ENCODE results near the gene MUC13.
"Not testable (repeated sequence)": the region's sequence is repeated elsewhere in the genome, so short reads cannot be mapped to it uniquely, and the experiment has no call there.

MUC13 gene

DNA sequence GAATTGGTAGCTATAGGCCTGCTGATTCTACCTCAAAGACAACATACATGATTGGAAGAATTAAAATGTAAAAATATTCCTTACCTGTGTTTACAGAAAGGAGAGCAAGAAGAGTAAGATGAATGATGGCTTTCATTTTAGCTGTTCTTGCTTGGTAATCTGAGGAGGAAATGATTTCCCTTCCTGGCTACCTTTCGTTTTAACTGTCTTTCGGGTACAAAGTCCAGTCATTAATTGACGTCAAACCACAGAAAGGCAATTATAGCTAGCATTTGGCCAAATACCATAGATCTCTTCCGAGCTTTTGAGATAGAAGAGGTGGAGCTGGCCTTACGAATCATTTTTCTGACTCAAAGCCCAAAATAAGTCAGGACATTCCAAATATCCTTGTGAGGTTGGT, at the start of gene MUC13:
Gene MUC13 (minus strand): TSS at position 175 of the 400 bp plus-strand sequence. CDS start 39 bp downstream, at position 136.
- DNase-seq: no peak

GRCh38 chr3:124982855-124983254, 48.3 kb upstream of the MUC13 start:
- DNase-seq: no peak

GRCh38 chr3:124981472-124981871, 46.9 kb upstream of the MUC13 start:
- DNase-seq: no peak

DNA sequence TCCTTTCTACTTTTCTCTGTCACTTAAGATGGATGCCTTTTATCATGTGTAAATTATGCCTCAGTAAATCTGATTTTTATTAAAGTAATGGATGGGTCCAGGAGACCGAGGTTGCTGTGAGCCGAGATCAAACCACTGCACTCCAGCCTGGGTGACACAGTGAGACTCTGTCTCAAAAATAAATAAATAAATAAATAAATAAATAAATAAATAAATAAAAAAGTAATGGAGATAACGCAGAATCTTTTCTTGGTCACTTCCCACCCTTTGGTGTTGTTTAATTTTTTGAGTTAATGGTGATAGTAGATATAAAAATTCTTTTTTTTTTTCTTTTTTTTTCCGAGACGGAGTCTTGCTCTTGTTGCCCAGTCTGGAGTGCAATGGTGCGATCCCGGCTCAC, 44.1 kb upstream of the MUC13 start:
- no peak for DNase-seq

GRCh38 chr3:124976383-124976782, 41.8 kb upstream of the MUC13 start:
- DNase-seq: no peak

- no peak for DNase-seq
Observed at GRCh38 chr3:124974691-124975090, 40.1 kb upstream of the MUC13 start.

DNA sequence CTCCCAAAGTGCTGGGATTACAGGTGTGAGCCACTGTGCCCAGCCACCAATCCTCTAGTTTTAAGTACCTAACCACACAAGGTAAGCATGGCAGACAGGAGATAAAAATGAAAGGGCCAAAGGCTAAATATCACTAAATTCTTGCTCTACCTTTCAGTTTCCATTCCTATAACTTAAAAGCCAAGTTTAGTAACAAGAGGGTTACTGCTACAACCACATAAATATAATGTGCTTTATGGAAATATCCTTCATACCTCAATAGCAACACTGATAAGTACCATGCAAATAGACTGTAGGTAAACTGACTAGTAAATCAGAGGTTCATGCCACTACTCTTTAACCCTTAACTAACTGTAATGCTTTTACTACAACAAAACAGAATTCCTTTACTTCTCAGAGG, 38.7 kb upstream of the MUC13 start:
- DNase-seq: no peak

DNA sequence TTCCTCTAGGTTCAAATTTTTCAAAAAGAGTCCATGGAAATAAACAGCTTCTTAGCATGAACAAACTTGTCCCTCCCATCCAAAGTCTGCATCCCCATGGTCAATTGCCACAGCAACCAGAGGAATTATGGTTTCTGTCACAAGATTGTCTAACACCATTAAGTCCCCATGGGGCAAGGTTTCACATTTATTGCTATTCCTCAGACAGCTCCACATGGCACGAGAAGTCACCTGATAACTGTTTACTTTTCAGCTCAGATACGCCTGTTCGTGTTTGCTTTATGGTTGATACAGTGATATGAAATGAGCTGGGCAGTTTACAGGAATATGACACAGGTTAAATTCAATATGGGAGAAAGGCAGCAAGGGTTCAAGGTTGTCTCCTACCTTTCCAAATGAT, 37.9 kb upstream of the MUC13 start:
- DNase-seq: no peak

DNA sequence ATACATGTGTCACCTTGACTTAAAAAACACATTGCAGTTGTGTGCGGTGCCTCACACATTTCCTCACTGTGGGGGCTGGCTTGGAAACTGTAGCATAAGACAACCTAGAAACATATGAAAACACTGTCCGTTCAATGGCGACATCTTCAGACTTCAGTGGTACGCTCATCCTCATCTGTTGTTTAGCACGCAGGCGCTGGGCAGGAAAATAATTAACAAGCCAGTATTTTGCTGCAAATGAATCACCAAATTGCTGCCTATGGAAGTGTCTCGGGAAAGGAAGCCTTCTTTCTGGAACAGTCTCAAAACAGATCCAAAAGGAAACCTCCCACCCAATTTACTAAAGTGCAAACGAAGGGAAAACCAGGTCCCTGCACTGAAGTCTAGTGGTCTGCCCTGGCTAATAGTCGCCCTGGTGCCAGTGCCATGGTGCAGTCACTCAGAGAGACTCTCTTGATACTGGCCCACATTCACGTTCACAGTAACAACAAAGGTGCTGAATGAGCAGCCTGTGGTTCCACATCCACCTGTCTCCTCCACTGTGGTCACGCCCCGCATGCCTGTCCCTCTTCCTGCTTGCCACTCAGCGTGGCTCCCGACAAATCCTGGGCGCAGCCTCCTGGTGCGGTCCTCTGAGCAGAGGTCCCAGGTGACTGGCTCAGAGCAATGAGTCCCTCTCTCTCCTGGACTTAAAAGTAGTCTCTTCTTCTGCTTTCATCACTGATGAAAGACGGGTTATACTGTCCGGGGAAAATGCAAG, 35.6 kb upstream of the MUC13 start:
- DNase-seq: no peak

GRCh38 chr3:124969190-124969589, 34.6 kb upstream of the MUC13 start:
- DNase-seq: no peak

- DNase-seq: no peak
Observed at GRCh38 chr3:124967964-124968363, 33.4 kb upstream of the MUC13 start.

DNA sequence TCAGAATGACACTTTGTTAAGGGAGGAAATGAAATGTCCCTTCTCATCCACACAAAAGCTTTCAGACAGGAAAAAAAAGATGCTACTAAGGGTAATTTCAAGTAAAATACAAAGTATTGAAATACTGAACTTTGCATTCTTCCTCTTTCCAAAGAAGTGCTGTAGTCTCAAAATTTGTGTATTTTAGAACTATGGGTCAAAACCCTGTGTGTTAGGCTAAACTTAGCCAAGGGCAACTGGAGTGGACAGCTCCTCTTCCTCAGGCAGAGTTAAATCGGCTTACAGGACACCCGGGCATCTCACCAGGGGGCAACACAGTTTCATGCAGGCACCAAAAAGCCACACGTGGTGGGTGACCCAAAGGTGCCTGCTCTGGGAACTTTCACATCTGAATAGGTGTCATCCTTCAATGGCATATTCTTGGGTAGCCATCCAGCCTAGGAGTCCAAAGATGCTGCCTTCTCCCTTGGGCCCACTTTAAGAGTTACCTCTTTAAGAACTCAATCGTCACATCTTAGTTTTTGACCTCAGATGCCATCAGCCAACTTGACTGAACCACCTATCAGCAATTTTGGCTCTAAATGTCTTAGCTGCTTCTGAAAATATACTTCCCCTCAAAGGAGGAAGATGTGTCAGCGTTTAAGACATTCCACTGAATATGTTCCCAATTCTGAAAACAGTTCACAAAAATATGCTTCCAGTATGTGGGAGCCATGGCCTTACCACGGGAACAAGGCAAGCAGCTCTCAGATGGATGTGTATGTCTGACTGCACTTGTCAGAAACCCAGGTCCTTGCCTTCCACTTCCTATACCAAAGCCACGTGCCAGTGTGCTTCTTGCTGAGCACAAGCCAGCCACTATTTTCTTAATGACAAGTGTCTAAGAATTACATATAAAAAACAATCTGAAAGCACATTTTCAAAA, 32.2 kb upstream of the MUC13 start:
- no peak for DNase-seq

- DNase-seq: no peak
Observed at GRCh38 chr3:124965413-124965812, 30.9 kb upstream of the MUC13 start.

GRCh38 chr3:124964387-124964786, 29.8 kb upstream of the MUC13 start:
- DNase-seq: no peak

DNA sequence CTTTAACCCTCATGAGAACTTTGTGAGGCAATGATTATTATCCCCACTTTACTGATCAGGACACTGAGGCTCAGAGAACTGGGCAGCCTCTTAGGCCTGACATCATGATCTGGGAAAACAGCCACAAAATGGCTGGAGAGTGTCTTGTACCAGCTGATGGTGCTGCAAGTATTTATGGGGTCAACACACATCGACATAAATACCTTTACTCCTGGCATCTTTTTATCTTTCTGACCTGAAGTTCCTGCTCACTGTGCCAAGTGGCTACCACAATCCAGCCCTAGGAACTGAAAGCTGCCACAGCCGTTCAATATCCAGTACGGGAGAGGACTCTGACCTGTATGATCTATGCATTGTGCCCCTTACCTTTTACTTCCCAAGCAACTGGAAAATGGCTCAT, 29.2 kb upstream of the MUC13 start:
- DNase-seq: no peak

- no peak for DNase-seq
Observed at GRCh38 chr3:124962403-124962940, 27.9 kb upstream of the MUC13 start.

DNA sequence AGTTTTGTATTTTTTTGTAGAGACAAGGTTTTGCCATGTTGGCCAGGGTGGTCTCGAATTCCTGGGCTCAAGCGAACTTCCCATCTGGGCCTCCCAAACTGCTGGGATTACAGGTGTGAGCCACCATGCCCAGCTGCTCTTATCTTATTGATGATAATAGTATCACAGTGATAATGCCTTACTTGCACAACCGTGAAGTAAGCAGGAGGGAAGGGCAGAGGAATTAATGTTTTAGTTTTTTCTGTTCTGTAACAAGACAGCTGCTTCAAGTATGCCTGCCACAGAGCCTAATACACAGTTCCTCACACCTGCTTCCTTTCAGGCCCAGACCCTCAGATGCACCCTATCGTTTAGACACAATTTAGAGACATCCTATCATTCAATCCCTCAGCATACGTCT, 26.1 kb upstream of the MUC13 start:
- DNase-seq: no peak

DNA sequence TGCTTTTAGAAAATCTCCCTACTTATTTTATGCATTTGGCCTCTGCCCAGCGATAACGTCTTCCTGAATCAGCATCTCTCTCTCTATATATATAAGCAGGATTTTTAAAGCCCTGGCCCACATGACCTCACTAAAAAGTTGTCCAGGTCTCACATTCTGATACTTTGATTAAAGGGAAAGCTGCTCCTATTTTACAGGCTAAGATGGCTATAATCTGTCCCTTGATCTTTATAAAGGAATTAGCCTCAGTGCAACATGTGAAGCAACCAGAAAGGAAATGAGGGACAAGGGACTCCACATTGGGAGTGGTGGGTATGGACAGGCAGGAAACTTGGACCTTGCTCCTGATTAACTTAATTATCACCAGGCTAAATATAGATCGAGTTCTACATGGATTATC, 25.6 kb upstream of the MUC13 start:
- no peak for DNase-seq

GRCh38 chr3:124957951-124958350, 23.4 kb upstream of the MUC13 start:
- not testable (repeated sequence) for DNase-seq

GRCh38 chr3:124952282-124952855, 17.8 kb upstream of the MUC13 start:
- DNase-seq: no peak

DNA sequence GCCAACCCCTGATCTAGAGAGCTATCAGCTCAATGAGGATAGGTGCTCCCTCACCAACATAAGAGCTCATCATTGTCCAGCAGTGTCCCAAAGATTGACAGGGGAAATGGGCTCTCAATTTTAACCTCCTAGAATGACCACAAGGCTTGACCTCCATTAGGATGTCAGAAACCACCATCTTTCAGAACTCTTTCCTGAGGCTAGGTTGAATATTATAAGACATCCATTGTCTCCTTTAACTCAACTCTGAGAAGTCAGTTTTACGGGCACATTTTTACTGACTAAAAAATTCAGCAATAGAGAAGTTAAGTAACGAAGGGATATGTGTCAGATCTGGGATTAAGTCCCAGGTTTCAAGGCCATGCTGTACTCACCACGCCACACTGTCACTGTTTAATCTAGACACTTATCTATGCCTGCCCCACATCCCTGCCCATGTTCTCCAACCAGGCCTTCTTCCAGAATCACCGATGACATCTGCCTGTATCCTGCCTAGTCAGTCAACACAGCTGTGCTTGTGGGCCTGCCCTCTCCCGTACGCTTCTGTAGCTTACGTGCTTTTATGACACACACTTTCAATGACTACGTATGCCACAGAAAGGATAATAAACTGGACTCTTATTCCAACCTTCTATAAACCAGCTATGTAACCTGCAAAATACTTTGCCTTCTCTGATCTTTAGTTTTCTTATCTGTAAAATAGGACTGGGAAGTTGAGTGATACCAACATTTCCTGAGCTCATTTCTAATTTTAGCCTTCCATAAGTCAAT, 17.1 kb upstream of the MUC13 start:
- DNase-seq: no peak

GRCh38 chr3:124950026-124950425, 15.5 kb upstream of the MUC13 start:
- no peak for DNase-seq

DNA sequence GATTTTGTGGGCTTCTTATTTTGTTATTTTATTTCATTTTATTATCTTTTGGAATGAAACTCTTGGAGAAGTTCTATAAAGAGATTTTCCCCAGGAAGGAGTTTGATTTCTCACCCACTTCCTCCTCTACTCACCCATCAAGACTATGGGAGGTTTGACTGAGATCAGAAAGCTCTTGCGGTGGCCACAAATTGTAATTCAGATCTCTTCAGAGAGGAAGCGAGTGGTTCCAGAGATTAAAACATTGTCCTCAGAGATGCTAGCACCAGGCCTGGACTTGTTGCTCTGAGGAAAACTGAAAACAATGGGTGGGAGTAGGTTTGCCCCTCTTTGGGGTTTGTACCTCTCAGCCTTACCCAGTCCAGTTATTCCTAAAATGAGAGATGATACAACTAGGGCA, 8.1 kb upstream of the MUC13 start:
- DNase-seq: no peak

Measured in retina (tissue), 1 donor.